Measurements from ENCODE around the gene CGRRF1.

DNA sequence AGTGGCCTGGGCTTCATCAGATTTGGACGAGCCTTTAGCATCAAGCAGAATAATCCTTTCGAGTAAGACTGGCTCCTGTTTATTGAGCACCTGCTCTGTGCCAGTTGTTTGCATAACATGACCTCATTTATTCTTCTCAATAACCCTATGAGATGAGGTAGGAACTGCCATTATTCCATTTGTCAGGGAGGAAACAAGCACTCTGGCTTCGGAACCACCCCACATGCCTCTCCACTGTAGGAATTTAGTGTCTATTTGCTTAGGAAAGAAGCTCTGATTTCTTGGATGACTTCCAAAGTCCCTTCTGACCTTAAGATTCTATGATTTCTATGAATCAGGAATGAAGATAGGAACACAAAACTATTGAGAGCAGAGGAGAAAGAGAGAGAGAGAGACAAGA lies 68.3 kb downstream of the CGRRF1 start:
- TF ChIP-seq ZSCAN16 (tag by site-specific recombination; IDR thresholded peaks at IDR 0.05): no peak
- TF ChIP-seq, protein P1, sequence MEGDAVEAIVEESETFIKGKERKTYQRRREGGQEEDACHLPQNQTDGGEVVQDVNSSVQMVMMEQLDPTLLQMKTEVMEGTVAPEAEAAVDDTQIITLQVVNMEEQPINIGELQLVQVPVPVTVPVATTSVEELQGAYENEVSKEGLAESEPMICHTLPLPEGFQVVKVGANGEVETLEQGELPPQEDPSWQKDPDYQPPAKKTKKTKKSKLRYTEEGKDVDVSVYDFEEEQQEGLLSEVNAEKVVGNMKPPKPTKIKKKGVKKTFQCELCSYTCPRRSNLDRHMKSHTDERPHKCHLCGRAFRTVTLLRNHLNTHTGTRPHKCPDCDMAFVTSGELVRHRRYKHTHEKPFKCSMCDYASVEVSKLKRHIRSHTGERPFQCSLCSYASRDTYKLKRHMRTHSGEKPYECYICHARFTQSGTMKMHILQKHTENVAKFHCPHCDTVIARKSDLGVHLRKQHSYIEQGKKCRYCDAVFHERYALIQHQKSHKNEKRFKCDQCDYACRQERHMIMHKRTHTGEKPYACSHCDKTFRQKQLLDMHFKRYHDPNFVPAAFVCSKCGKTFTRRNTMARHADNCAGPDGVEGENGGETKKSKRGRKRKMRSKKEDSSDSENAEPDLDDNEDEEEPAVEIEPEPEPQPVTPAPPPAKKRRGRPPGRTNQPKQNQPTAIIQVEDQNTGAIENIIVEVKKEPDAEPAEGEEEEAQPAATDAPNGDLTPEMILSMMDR (tag by site-specific recombination; IDR thresholded peaks at IDR 0.05): no peak
- no peak for TF ChIP-seq ZNF341 (tag by site-specific recombination; IDR thresholded peaks at IDR 0.05; ENCODE audit: low read depth)
- TF ChIP-seq INSM2 (tag by site-specific recombination; IDR thresholded peaks at IDR 0.05): no peak
- no peak for TF ChIP-seq ZNF416 (tag by site-specific recombination; IDR thresholded peaks at IDR 0.05)
- no peak for TF ChIP-seq BCL11A (tag by site-specific recombination; IDR thresholded peaks at IDR 0.05; ENCODE audit: low read depth)
- TF ChIP-seq ZNF701 (tag by site-specific recombination; IDR thresholded peaks at IDR 0.05): no peak
- no peak for TF ChIP-seq ZBTB44 (tag by site-specific recombination; IDR thresholded peaks at IDR 0.05)
- TF ChIP-seq ELK4 (IDR thresholded peaks at IDR 0.05; ENCODE audit: borderline replicate concordance, low read depth, low read length): no peak
- TF ChIP-seq TRIM28 (IDR thresholded peaks at IDR 0.05; ENCODE audit: borderline replicate concordance, low read length): no peak
- TF ChIP-seq, protein P2, sequence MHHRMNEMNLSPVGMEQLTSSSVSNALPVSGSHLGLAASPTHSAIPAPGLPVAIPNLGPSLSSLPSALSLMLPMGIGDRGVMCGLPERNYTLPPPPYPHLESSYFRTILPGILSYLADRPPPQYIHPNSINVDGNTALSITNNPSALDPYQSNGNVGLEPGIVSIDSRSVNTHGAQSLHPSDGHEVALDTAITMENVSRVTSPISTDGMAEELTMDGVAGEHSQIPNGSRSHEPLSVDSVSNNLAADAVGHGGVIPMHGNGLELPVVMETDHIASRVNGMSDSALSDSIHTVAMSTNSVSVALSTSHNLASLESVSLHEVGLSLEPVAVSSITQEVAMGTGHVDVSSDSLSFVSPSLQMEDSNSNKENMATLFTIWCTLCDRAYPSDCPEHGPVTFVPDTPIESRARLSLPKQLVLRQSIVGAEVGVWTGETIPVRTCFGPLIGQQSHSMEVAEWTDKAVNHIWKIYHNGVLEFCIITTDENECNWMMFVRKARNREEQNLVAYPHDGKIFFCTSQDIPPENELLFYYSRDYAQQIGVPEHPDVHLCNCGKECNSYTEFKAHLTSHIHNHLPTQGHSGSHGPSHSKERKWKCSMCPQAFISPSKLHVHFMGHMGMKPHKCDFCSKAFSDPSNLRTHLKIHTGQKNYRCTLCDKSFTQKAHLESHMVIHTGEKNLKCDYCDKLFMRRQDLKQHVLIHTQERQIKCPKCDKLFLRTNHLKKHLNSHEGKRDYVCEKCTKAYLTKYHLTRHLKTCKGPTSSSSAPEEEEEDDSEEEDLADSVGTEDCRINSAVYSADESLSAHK (tag by site-specific recombination; IDR thresholded peaks at IDR 0.05): no peak
- TF ChIP-seq ZSCAN23 (tag by site-specific recombination; IDR thresholded peaks at IDR 0.05): no peak
- no peak for TF ChIP-seq ZNF18 (tag by site-specific recombination; IDR thresholded peaks at IDR 0.05)
- TF ChIP-seq PBX3 (CRISPR knock-in tag; IDR thresholded peaks at IDR 0.05): no peak
